ENCODE measurements around the gene PCSK4.

- no peak for TF ChIP-seq FOXM1 (IDR thresholded peaks at IDR 0.05; ENCODE audit: borderline replicate concordance)
- TF ChIP-seq FOXK2 (IDR thresholded peaks at IDR 0.05) = no peak
- no peak for TF ChIP-seq ARNT (IDR thresholded peaks at IDR 0.05)
- no peak for TF ChIP-seq LEF1 (IDR thresholded peaks at IDR 0.05; ENCODE audit: borderline replicate concordance)
- TF ChIP-seq ZNF384 (IDR thresholded peaks at IDR 0.05) = no peak
- no peak for TF ChIP-seq FOXA1 (IDR thresholded peaks at IDR 0.05)
- TF ChIP-seq BHLHE40 (IDR thresholded peaks at IDR 0.05; ENCODE audit: borderline replicate concordance) = no peak
- no peak for TF ChIP-seq SP1 (IDR thresholded peaks at IDR 0.05)
Measured at GRCh38 chr19:1461862-1462261, 28.3 kb downstream of the PCSK4 start.
